ENCODE results near the gene KIF1C. TPM values are rescaled to one million over a fixed set of nuclear protein-coding genes. Genes with fewer than 3 reads are reported as not detected.

The KIF1C gene
- total and polyA plus RNA-seq, 2 donors (not counting 1 experiment from before 2014, with no cell fraction given), result 5.7 to 29.6 TPM

GRCh38 chr17:5065227-5065744 is 67.5 kb downstream of the KIF1C start:
- Histone ChIP-seq H3K4me2 (replicated peaks; ENCODE audit: low read depth, low read length, poor library complexity, severe bottlenecking) (no peak overlapping the region), H3K9ac (ENCODE audit: low read length) (no peak overlapping the region), H3K4me3 (ENCODE audit: control extremely low read depth in 1 of 5, extremely low read depth in 1 of 5, insufficient read depth in 1 of 5, low read depth in 2 of 5, low read length in 4 of 5) (no peak overlapping the region), H3K27ac (ENCODE audit: low read length in 2 of 2) (no peak overlapping the region), H3K27me3 (replicated peaks in 1 of 4; ENCODE audit: control extremely low read depth in 1 of 4, control insufficient read depth in 3 of 4, insufficient read depth in 4 of 4, low read length in 3 of 4) (peaks cover 0 to 6% (median 0%) of the 10 kb centered on the region in 4 experiments), H3K36me3 (replicated peaks in 1 of 2; ENCODE audit: control extremely low read depth in 1 of 2, control insufficient read depth in 1 of 2, extremely low read depth in 1 of 2, insufficient read depth in 2 of 2, low read length in 1 of 2) (no peaks in the 10 kb centered on the region), H2AFZ (ENCODE audit: insufficient read depth, low read depth, low read length, poor library complexity, severe bottlenecking) (no peak overlapping the region), H3K79me2 (ENCODE audit: control insufficient read depth, insufficient read depth, low read length) (no peaks in the 10 kb centered on the region), H3K4me1 (ENCODE audit: control insufficient read depth in 2 of 2, insufficient read depth in 2 of 2, low read length in 2 of 2) (peaks cover 0 to 3% of the 10 kb centered on the region in 2 donors), H3K9me3 (ENCODE audit: control extremely low read depth in 1 of 3, control insufficient read depth in 2 of 3, insufficient read depth in 1 of 3, low read length in 2 of 3) (no peaks in the 10 kb centered on the region), H4K20me1 (ENCODE audit: control insufficient read depth, insufficient read depth, low read length, poor library complexity, severe bottlenecking) (no peaks in the 10 kb centered on the region)
- peak overlapping the region; percentile 37 for H3K27ac Mint-ChIP-seq
- peaks cover 9% of the 10 kb centered on the region for H3K27me3 Mint-ChIP-seq
- no peak for DNase-seq
- H3K4me3 Mint-ChIP-seq, result no peak overlapping the region
- intact Hi-C loops (cut with micrococcal nuclease), result no loop called here
- H3K4me1 Mint-ChIP-seq, result peaks cover 4% of the 10 kb centered on the region
- no peak for ATAC-seq (ENCODE audit: low read depth)
- POLR2A ChIA-PET, result no interaction called here
- WGBS (ENCODE audit: insufficient coverage), result 80% methylated on average over 1 of the region's 1 CpG
- CTCF ChIA-PET, result interaction anchor here (1.3 to 7.5 kb wide), 4 partner anchors 15 to 160 kb away, joined by 3 to 153 read pairs (median 42); no protein-coding TSS in a partner anchor
- H3K9me3 Mint-ChIP-seq (ENCODE audit: insufficient read depth), result no peaks in the 10 kb centered on the region
- no peak for TF ChIP-seq EZH2 (IDR thresholded peaks at IDR 0.05; ENCODE audit: borderline replicate concordance, insufficient read depth, low read depth, low read length, poor library complexity, severe bottlenecking)
- TF ChIP-seq, protein P1, sequence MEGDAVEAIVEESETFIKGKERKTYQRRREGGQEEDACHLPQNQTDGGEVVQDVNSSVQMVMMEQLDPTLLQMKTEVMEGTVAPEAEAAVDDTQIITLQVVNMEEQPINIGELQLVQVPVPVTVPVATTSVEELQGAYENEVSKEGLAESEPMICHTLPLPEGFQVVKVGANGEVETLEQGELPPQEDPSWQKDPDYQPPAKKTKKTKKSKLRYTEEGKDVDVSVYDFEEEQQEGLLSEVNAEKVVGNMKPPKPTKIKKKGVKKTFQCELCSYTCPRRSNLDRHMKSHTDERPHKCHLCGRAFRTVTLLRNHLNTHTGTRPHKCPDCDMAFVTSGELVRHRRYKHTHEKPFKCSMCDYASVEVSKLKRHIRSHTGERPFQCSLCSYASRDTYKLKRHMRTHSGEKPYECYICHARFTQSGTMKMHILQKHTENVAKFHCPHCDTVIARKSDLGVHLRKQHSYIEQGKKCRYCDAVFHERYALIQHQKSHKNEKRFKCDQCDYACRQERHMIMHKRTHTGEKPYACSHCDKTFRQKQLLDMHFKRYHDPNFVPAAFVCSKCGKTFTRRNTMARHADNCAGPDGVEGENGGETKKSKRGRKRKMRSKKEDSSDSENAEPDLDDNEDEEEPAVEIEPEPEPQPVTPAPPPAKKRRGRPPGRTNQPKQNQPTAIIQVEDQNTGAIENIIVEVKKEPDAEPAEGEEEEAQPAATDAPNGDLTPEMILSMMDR (IDR thresholded peaks at IDR 0.05), result no peak

GRCh38 chr17:5068236-5068635 is 70.5 kb downstream of the KIF1C start:
- Histone ChIP-seq H3K4me1 (ENCODE audit: control insufficient read depth in 2 of 2, insufficient read depth in 2 of 2, low read length in 2 of 2) (no peaks in the 10 kb centered on the region), H3K36me3 (replicated peaks in 1 of 2; ENCODE audit: control extremely low read depth in 1 of 2, control insufficient read depth in 1 of 2, extremely low read depth in 1 of 2, insufficient read depth in 2 of 2, low read length in 1 of 2) (no peaks in the 10 kb centered on the region), H3K79me2 (ENCODE audit: control insufficient read depth, insufficient read depth, low read length) (no peaks in the 10 kb centered on the region), H3K27me3 (replicated peaks in 1 of 4; ENCODE audit: control extremely low read depth in 1 of 4, control insufficient read depth in 3 of 4, insufficient read depth in 4 of 4, low read length in 3 of 4) (peaks cover 0 to 4% (median 0%) of the 10 kb centered on the region in 4 experiments), H3K9ac (ENCODE audit: low read length) (no peak overlapping the region), H3K27ac (ENCODE audit: low read length in 2 of 2) (no peak overlapping the region), H4K20me1 (ENCODE audit: control insufficient read depth, insufficient read depth, low read length, poor library complexity, severe bottlenecking) (no peaks in the 10 kb centered on the region), H2AFZ (ENCODE audit: insufficient read depth, low read depth, low read length, poor library complexity, severe bottlenecking) (no peak overlapping the region), H3K4me2 (replicated peaks; ENCODE audit: low read depth, low read length, poor library complexity, severe bottlenecking) (no peak overlapping the region), H3K9me3 (ENCODE audit: control extremely low read depth in 1 of 3, control insufficient read depth in 2 of 3, insufficient read depth in 1 of 3, low read length in 2 of 3) (no peaks in the 10 kb centered on the region), H3K4me3 (ENCODE audit: control extremely low read depth in 1 of 5, extremely low read depth in 1 of 5, insufficient read depth in 1 of 5, low read depth in 2 of 5, low read length in 4 of 5) (no peak overlapping the region)
- no peak overlapping the region for H3K4me3 Mint-ChIP-seq
- ChIA-PET POLR2A (interaction anchor here (0.6 kb wide), 1 partner anchor 40 kb away, joined by 11 read pairs; no protein-coding TSS in a partner anchor), CTCF (interaction anchor here (0.9 kb wide), 1 partner anchor 38 kb away, joined by 3 read pairs; no protein-coding TSS in a partner anchor)
- WGBS (ENCODE audit: insufficient coverage), result 93% methylated on average over 2 of the region's 3 CpGs
- TF ChIP-seq EZH2 (IDR thresholded peaks at IDR 0.05; ENCODE audit: borderline replicate concordance, insufficient read depth, low read depth, low read length, poor library complexity, severe bottlenecking), result no peak
- TF ChIP-seq, protein P1 (IDR thresholded peaks at IDR 0.05), result no peak
- H3K27me3 Mint-ChIP-seq, result peaks cover 9% of the 10 kb centered on the region
- no peak overlapping the region for H3K27ac Mint-ChIP-seq
- no peak for ATAC-seq (ENCODE audit: low read depth)
- intact Hi-C loops (cut with micrococcal nuclease), result no loop called here
- H3K9me3 Mint-ChIP-seq (ENCODE audit: insufficient read depth), result no peaks in the 10 kb centered on the region
- no peak for DNase-seq
- no peaks in the 10 kb centered on the region for H3K4me1 Mint-ChIP-seq
